ENCODE data around the gene TTBK2.

The TTBK2 gene

GRCh38 chr15:42692536-42692935 is 228.0 kb downstream of the TTBK2 start:
- DNase-seq (ENCODE audit: low read depth), result no peak

DNA sequence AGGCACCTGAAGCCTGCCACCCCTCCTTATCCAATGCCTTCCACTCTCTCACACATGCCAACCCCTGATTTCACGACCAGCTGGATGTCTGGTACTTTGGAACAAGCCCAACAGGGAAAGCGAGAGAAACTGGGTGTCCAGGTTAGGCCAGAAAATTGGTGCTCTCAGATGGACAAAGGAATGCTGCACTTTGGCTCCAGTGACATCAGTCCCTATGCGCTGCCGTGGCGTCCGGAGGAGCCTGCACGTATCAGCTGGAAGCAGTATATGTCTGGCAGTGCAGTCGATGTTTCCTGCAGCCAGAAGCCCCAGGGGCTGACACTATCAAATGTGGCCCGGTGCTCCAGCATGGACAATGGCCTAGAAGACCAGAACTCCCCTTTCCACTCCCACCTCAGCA is 228.8 kb downstream of the TTBK2 start:
- no peak for DNase-seq (ENCODE audit: low read depth)

GRCh38 chr15:42691308-42691707 is 229.3 kb downstream of the TTBK2 start:
- DNase-seq (ENCODE audit: low read depth), result no peak
